Activated CD8-positive, alpha-beta T cell treated with anti-CD3 and anti-CD28 coated beads for 36 hours (primary cell): Measurements from ENCODE around the gene MTHFD2. TPM values are rescaled to one million over a fixed set of nuclear protein-coding genes. Genes with fewer than 3 reads are reported as not detected.
A peak's percentile ranks its signal among the peaks of the same experiment; 100 is the strongest.

Experiments used
- ATAC-seq: fragments of 200-7000 bp; cut with Tn5 transposase; one replicate; pipeline ENCODE4 v1.10.0; 2021; ENCODE audit warnings: mild to moderate bottlenecking, moderate library complexity
- CTCF ChIA-PET: fragments of 350-600 bp; sonication (Branson Sonifier 250); formaldehyde crosslinking; loops from one replicate; lab custom pipeline; 2021; ENCODE audit warnings: antibody characterized with exemption; lab: Charles Lee
- POLR2A ChIA-PET: fragments of 350-600 bp; sonication (Branson Sonifier 250); formaldehyde crosslinking; loops from one replicate; lab custom pipeline; 2021; ENCODE audit warnings: antibody characterized with exemption; lab: Charles Lee
- DNase-seq: peaks from one replicate; pipeline ENCODE4 v3.0.0-alpha.2; 2020
- H3K27ac Mint-ChIP-seq: one replicate; pipeline ENCODE4 v1.8.0; 2021; ENCODE audit warnings: mild to moderate bottlenecking, mixed read lengths
- H3K27me3 Mint-ChIP-seq: one replicate; pipeline ENCODE4 v1.8.0; 2021; ENCODE audit warnings: mixed read lengths
- H3K36me3 Mint-ChIP-seq: one replicate; pipeline ENCODE4 v1.8.0; 2021; ENCODE audit warnings: low read depth, mixed read lengths
- H3K4me1 Mint-ChIP-seq: one replicate; pipeline ENCODE4 v1.8.0; 2021; ENCODE audit warnings: low read depth, mixed read lengths
- H3K4me3 Mint-ChIP-seq: one replicate; pipeline ENCODE4 v1.8.0; 2021; ENCODE audit warnings: mild to moderate bottlenecking, moderate library complexity, mixed read lengths
- H3K9me3 Mint-ChIP-seq: one replicate; pipeline ENCODE4 v1.8.0; 2021; ENCODE audit warnings: mixed read lengths
- CTCF ChIP-seq: fragments of 200-600 bp; IDR thresholded peaks from one replicate; pipeline ENCODE4 v1.8.0; 2022; ENCODE audit warnings: antibody characterized with exemption, mild to moderate bottlenecking
- intact Hi-C: fragments of 100-400 bp; cut with micrococcal nuclease; formaldehyde crosslinking; loops from one replicate; pipeline ENCODE4 v1.10.0; 2022
- total RNA-seq, 2 experiments: library from RNA; stranded (reverse); gene quantifications; one replicate each; pipeline ENCODE4 v1.2.3, GENCODE V29; 2021

MTHFD2 gene
- total RNA-seq, 2 experiments from 2014 or later, result 348 to 361 TPM

- H3K27ac Mint-ChIP-seq, result no peak overlapping the region
- no peaks in the 10 kb centered on the region for H3K36me3 Mint-ChIP-seq
- TF ChIP-seq CTCF, result no peak
- CTCF ChIA-PET, result interaction anchor here (0.8 to 7.3 kb wide), 3 partner anchors 68 to 567 kb away, joined by 3 to 190 read pairs (median 3); no protein-coding TSS in a partner anchor
- H3K4me3 Mint-ChIP-seq, result no peak overlapping the region
- no peaks in the 10 kb centered on the region for H3K9me3 Mint-ChIP-seq
- H3K27me3 Mint-ChIP-seq, result no peaks in the 10 kb centered on the region
- H3K4me1 Mint-ChIP-seq, result no peaks in the 10 kb centered on the region
- ATAC-seq, result no peak
- no peak for DNase-seq
- intact Hi-C loops, result no loop called here
- POLR2A ChIA-PET, result no interaction called here
These were observed 48.2 kb downstream of the MTHFD2 start for GRCh38 chr2:74246496-74247195.

GRCh38 chr2:74249406-74250122, 51.1 kb downstream of the MTHFD2 start:
- TF ChIP-seq CTCF, result no peak
- no peaks in the 10 kb centered on the region for H3K36me3 Mint-ChIP-seq
- ChIA-PET CTCF (interaction anchor here (0.7 to 7.3 kb wide), 69 partner anchors 8 to 512 kb away, joined by 3 to 190 read pairs (median 4); partner anchors contain the start of genes INO80B, MOB1A, STAMBP and TPRKB), POLR2A (interaction anchor here (1.1 to 1.8 kb wide), 3 partner anchors 48 to 85 kb away, joined by 3 to 6 read pairs (median 3); partner anchors contain the start of gene MOB1A)
- no peak for DNase-seq
- no peaks in the 10 kb centered on the region for H3K9me3 Mint-ChIP-seq
- H3K27me3 Mint-ChIP-seq, result no peaks in the 10 kb centered on the region
- no peak overlapping the region for H3K27ac Mint-ChIP-seq
- no peaks in the 10 kb centered on the region for H3K4me1 Mint-ChIP-seq
- no peak for ATAC-seq
- no peak overlapping the region for H3K4me3 Mint-ChIP-seq
- intact Hi-C loops, result loop anchor here (1.0 to 10.0 kb wide), 2 partner anchors 86 to 145 kb away; no protein-coding TSS in a partner anchor

GRCh38 chr2:74250189-74250631, 51.8 kb downstream of the MTHFD2 start:
- ChIA-PET POLR2A (interaction anchor here (1.1 to 1.8 kb wide), 3 partner anchors 47 to 85 kb away, joined by 3 to 6 read pairs (median 3); partner anchors contain the start of gene MOB1A), CTCF (interaction anchor here (0.7 to 7.3 kb wide), 67 partner anchors 9 to 513 kb away, joined by 3 to 190 read pairs (median 4); partner anchors contain the start of genes INO80B, STAMBP, TPRKB and WBP1)
- Mint-ChIP-seq H3K27ac (no peak overlapping the region), H3K4me3 (no peak overlapping the region), H3K4me1 (no peaks in the 10 kb centered on the region), H3K27me3 (no peaks in the 10 kb centered on the region), H3K36me3 (no peaks in the 10 kb centered on the region), H3K9me3 (no peaks in the 10 kb centered on the region)
- TF ChIP-seq CTCF, result peak; percentile 89
- intact Hi-C loops, result loop anchor here (1.0 to 10.0 kb wide), 2 partner anchors 85 to 145 kb away; no protein-coding TSS in a partner anchor
- peak; percentile 78 for ATAC-seq
- DNase-seq, result peak; percentile 65

- H3K27me3 Mint-ChIP-seq, result no peaks in the 10 kb centered on the region
- H3K36me3 Mint-ChIP-seq, result no peaks in the 10 kb centered on the region
- ChIA-PET POLR2A (interaction anchor here (1.2 kb wide), 1 partner anchor 82 kb away, joined by 3 read pairs; no protein-coding TSS in a partner anchor), CTCF (interaction anchor here (1.1 to 7.3 kb wide), 3 partner anchors 12 to 85 kb away, joined by 3 to 190 read pairs (median 3); no protein-coding TSS in a partner anchor)
- H3K9me3 Mint-ChIP-seq, result no peaks in the 10 kb centered on the region
- no peak for ATAC-seq
- no peak overlapping the region for H3K4me3 Mint-ChIP-seq
- no peak overlapping the region for H3K27ac Mint-ChIP-seq
- no peak for TF ChIP-seq CTCF
- no peaks in the 10 kb centered on the region for H3K4me1 Mint-ChIP-seq
- intact Hi-C loops, result loop anchor here (10.0 kb wide), 1 partner anchor 143 kb away; no protein-coding TSS in a partner anchor
- DNase-seq, result no peak
These were observed 53.6 kb downstream of the MTHFD2 start for GRCh38 chr2:74252036-74252435.
